ENCODE results near the gene GARIN5A.
"Not testable (repeated sequence)": the region's sequence is repeated elsewhere in the genome, so short reads cannot be mapped to it uniquely, and the experiment has no call there.

The GARIN5A gene

DNA sequence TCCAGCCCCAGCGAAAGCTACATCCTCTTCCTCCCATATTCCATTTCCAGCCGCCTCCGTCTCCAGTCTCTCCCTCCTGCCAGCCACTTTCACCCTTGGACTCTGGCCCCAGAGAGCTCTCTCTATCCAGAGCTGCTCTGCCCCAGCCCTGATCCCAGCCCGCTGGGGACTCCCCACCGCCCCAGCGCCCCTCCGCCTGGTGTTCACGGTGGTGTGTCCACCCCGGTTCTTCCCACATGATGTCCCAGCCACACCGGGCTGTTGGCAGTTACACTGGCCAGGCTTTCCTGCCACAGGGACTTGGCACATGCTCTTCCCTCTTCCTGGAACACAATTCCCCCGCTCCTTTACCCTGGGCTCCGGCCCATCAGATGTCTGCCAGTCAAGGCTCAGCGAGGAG lies 11.6 kb downstream of the GARIN5A start:
- no peak for DNase-seq (ENCODE audit: low spot score)

DNA sequence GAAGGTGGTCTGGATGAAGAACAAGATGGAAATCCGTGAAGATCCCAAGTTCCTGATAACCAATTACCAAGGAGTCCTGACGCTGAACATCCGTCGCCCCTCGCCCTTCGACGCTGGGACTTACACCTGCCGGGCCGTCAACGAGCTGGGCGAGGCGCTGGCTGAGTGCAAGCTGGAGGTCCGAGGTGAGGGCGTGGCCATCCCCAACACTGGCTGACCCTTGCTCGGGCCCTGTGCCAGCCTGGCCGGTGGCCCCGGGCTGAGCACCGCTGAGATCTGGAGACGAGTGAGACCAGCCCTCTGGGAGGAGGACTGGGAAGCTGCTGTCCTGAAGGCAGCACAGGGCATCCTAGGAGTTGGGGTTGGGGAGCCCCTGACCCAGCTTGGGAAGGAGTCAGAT lies 12.3 kb downstream of the GARIN5A start:
- DNase-seq (ENCODE audit: low spot score) = no peak

DNA sequence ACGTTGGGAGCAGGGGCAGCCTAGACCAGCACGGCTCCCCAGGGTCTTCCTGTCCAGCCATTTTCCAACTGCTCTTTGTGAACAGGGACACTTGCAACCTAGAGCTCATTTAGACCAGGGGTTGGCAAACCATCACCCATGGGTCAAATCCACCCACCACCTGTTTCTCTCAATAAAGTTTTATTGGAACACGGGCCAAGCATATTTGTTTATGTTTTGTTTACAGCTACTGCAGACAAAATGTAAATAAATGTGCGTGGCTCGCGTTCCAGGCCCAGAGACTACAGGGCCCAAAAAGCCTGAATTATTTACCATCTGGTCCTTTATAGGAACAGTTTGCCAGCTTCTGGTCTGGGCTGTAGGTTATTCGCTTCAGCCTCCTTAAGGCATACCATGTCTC lies 13.7 kb downstream of the GARIN5A start:
- no peak for DNase-seq (ENCODE audit: low spot score)

DNA sequence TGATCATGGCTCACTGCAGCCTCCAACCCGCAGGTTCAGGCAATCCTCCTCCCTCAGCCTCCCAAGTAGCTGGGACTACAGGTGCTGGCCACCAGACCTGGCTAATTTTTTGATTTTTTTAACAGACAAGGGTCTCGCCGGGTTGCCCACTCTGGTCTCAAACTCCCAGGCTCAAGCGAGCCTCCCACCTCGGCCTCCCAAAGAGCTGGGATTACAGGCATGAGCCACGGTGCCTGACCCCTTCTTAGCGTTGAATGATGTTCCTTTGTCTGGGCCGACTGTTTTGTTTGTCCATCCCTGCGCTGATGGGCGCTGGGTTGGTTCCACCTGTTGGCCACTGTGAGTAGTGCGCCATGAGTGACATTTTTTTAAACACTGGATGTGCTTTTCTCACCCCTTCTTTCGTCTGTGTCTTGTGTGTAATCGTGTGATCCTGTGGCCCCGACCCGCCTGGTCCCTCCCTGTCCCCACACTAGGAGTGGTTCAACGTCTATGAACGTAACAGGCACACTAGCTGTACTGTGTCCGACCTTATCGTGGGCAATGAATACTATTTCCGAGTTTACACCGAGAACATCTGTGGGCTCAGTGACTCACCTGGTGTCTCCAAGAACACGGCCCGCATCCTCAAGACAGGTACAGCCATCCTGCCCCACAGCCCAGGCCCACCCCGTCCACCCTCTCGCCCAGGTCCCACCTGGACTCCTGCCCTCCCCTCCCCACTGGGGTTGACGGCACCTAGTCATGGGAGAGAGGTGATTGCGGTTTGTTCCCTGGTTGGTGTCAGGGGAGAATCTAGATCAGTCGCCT lies 15.4 kb downstream of the GARIN5A start:
- DNase-seq (ENCODE audit: low spot score) = peak; percentile 59

- no peak for DNase-seq (ENCODE audit: low spot score)
These were observed 16.4 kb downstream of the GARIN5A start for GRCh38 chr19:50460161-50460765.

DNA sequence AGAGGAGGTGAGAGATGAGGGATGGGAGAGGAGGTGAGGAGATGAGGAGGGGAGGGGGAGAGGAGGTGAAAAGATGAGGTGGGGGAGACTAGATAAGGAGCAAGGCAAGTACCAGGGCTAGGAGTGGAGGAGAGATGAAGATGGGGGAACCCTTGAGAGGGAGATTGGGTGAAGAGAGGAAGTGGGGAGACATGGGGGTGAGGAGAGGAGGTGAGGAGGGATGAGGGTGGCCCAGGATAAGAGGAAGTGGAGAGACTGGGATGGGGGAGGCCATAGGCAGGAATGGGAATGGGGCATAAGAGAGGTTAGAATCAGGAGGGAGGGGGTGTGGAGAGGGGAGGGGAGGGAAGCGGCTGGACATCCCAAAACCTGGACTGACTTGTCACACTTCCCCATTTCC lies 17.0 kb downstream of the GARIN5A start:
- no peak for DNase-seq (ENCODE audit: low spot score)

- DNase-seq (ENCODE audit: low spot score) = no peak
These were observed 17.6 kb downstream of the GARIN5A start for GRCh38 chr19:50459067-50459456.

- DNase-seq (ENCODE audit: low spot score) = no peak
These were observed 18.1 kb downstream of the GARIN5A start for GRCh38 chr19:50458396-50459066.

DNA sequence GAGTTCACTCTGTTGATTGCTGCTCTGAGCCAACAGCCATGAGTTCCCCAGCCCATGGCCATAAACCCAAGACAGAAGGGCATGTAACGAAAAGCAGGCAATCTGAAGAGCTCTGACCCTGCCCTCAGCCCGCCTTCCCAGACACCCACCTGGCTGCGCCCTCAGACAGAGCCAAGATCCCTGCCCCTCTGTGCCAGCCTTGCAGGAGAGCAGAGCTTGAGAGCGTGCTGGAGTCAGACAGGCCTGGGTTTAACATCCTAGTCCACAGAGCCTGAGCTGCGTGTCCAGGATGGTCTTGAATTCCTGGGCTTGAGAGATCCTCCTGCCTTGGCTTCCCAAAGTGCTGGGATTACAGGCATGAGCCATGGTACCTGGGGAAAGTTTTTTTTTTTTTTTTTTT lies 19.3 kb downstream of the GARIN5A start:
- no peak for DNase-seq (ENCODE audit: low spot score)

- DNase-seq (ENCODE audit: low spot score) = no peak
These were observed 20.7 kb downstream of the GARIN5A start for GRCh38 chr19:50455992-50456391.

- DNase-seq (ENCODE audit: low spot score) = no peak
These were observed 23.4 kb downstream of the GARIN5A start for GRCh38 chr19:50453243-50453642.

DNA sequence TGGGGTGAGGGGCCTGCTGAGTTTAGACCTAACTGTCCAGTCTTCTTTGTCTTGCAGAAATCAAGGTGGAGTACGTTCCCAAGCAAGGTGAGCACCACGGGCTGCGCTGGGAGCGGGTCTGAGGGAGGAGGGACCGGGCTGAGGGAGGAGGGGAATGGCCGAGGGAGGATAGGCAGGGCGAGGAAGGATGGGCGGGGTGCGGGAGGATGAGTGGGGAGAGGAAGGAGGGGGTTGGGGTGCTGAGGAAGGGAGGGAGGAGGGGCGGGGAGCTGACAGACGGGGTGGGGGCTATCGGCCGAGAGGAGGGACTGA lies 25.5 kb downstream of the GARIN5A start:
- no peak for DNase-seq (ENCODE audit: low spot score)

- no peak for DNase-seq (ENCODE audit: low spot score)
These were observed 26.1 kb downstream of the GARIN5A start for GRCh38 chr19:50450369-50451222.

- no peak for DNase-seq (ENCODE audit: low spot score)
These were observed 27.3 kb downstream of the GARIN5A start for GRCh38 chr19:50449236-50449899.

- no peak for DNase-seq (ENCODE audit: low spot score)
These were observed 28.9 kb downstream of the GARIN5A start for GRCh38 chr19:50447750-50448149.

- DNase-seq (ENCODE audit: low spot score) = no peak
These were observed 29.6 kb downstream of the GARIN5A start for GRCh38 chr19:50447053-50447452.

- no peak for DNase-seq (ENCODE audit: low spot score)
These were observed 32.6 kb downstream of the GARIN5A start for GRCh38 chr19:50444059-50444458.

- DNase-seq (ENCODE audit: low spot score) = not testable (repeated sequence)
These were observed 37.5 kb downstream of the GARIN5A start for GRCh38 chr19:50439130-50439529.

GRCh38 chr19:50437862-50438449 lies 38.7 kb downstream of the GARIN5A start:
- no peak for DNase-seq (ENCODE audit: low spot score)

- DNase-seq (ENCODE audit: low spot score) = no peak
These were observed 41.0 kb downstream of the GARIN5A start for GRCh38 chr19:50435627-50436026.

DNA sequence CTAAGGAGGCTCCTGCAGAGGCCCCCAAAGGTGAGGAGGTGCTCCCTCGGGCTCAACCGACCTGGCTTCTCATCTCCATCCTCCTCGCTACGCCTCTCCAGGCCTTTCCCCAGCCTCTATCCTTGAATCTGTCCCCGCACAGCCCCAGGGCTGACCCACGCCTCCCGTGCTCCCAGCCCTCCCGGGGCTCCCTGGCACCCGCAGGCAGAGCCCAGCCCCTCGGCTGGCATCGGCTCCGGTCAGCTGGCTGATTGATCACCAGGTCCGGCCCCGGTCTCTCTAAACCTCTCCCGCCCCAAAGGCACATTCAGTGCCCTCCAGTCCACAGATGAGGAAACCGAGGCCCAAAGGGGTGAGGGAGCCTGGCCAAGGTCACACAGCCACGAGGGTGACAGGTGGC lies 41.4 kb downstream of the GARIN5A start:
- no peak for DNase-seq (ENCODE audit: low spot score)

- no peak for DNase-seq (ENCODE audit: low spot score)
These were observed 42.1 kb downstream of the GARIN5A start for GRCh38 chr19:50434525-50434924.
